NCI-H187 treated with DMSO at 0.1 percent for 48 hours (cell line): ENCODE results near the gene TNFRSF25.
"Not testable (repeated sequence)": the region's sequence is repeated elsewhere in the genome, so short reads cannot be mapped to it uniquely, and the experiment has no call there.

ENCODE experiments used
- DNase-seq: peaks from one replicate; lab custom pipeline; 2025; lab: John Stamatoyannopoulos, UW

Gene TNFRSF25

GRCh38 chr1:6431645-6432579 lies 34.1 kb downstream of the TNFRSF25 start:
- DNase-seq, result not testable (repeated sequence)

- DNase-seq, result not testable (repeated sequence)
Observed at GRCh38 chr1:6429660-6430411, 36.1 kb downstream of the TNFRSF25 start.

- not testable (repeated sequence) for DNase-seq
Observed at GRCh38 chr1:6428453-6428852, 37.5 kb downstream of the TNFRSF25 start.

DNA sequence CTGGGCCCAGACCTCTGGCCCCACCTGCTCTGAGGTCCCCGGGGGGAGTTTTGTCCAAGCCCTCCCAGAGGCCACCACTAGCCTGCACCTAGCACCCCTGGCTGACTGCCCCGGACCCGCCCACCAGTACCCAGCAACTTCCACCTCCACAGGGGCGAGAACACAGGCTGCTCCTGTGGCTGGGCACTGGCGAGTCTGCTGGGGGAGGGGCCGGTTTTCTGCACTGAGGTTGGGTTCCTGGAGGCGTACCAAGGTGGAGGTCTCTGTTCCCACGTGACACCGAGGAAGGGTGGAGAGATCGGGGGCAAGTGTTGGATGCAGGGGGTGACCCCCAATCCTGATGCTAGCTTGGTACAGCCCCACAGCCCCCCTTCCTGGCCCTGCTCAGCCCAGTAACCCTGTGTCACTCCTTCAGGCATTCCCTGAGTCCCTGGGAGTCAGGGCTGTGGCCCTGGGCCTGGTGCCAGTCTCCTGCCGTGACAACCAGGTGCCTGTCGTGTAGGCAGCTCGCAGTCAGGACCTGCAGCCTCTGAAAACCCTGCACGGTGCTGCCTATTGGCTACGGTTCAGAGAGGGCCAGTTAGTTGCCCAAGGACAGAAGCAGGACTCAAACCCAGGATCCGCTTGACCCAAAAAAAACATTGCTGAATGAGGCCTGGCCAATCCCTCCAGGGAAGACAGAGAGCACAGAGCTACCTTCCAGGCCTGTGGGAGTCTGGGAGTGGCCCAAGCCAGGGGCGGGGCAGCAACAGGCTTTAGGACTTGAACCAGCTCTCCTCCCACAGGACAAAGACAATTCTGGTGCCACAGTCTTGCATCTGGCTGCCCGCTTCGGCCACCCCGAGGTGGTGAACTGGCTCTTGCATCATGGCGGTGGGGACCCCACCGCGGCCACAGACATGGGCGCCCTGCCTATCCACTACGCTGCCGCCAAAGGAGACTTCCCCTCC lies 38.3 kb downstream of the TNFRSF25 start:
- DNase-seq, result no peak

- DNase-seq, result no peak
Observed at GRCh38 chr1:6426972-6427350, 39.0 kb downstream of the TNFRSF25 start.

DNA sequence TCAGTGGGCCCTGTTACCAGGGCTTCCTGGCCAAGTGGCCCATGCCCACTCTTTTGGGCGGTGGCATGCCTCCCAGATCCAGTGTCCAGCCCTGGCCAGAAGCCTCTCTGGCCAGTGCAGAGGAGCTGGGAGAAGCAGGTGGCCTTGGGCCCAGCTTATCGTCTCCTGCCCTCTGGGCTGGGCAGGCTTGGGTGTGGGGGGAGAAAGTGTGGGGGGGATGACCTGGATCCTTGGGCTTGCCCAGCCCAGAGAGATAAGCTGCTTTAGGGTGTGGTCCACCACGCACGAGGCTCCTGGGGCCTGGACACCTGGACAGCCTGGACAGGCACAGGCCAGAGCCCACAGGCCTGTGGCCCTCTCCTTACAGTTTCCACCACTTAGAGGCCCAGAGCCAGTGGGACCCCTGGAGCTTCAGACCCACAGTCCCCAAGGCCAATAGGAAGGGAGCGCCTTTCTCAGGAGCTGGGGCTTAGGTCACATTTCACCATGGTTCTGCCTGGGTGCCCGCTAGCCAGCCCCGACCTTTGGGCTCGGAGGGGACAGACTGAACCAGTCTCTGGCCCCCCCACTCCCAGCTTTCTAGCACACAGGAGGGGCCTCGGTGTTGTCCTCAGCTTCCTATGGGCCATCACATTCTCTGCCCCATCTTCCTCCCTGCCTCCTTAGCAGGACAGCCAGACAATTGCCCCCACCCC lies 39.5 kb downstream of the TNFRSF25 start:
- DNase-seq, result no peak

- no peak for DNase-seq
Observed at GRCh38 chr1:6425658-6426057, 40.3 kb downstream of the TNFRSF25 start.

DNA sequence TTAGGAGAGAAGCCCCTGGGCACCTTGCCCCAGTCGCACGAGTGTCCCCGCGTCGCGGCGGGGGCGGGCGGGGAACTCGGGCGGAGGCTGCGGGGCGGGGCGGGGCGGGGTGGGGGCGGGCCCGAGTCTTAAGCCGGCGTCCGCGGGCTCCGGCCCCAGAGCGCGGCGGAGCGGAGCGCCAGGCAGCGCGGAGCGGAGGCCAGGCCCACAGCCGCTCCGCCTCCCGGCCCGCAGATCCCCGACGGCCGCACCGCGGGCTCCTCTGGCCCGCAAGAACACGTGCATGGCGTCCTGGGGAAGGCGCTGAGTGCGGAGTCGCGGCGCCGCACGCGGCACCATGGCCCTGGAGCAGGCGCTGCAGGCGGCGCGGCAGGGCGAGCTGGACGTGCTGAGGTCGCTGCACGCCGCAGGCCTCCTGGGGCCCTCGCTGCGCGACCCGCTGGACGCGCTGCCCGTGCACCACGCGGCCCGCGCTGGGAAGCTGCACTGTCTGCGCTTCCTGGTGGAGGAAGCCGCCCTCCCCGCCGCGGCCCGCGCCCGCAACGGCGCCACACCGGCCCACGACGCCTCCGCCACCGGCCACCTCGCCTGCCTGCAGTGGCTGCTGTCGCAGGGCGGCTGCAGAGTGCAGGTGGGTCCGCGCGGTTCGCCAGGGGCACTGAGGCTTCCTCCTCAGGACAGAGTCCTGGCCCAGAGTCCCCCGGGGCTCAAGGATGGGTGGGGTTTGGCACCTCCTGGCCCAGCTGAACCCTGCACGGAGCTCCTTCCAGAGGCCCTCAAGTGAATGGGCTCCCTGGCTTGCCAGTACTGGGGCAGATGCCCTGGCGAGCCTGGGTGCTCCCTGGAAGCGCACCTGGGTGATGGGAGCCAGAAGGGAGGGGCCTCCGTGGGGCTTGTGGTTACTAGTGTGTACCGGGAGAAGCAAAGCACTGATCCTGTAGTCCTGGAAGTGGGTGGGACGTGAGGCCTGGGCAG lies 41.1 kb downstream of the TNFRSF25 start, which contains the start of gene ESPN:
Gene ESPN, plus strand, starts transcription at position 158 of the 975 bp plus-strand sequence. Its CDS starts 180 bp downstream, at position 338.
- DNase-seq, result no peak

- DNase-seq, result no peak
Observed at GRCh38 chr1:6424000-6424565, 41.9 kb downstream of the TNFRSF25 start.

GRCh38 chr1:6423321-6423999 lies 42.5 kb downstream of the TNFRSF25 start:
- no peak for DNase-seq

GRCh38 chr1:6421266-6421665 lies 44.7 kb downstream of the TNFRSF25 start:
- no peak for DNase-seq

- DNase-seq, result no peak
Observed at GRCh38 chr1:6420454-6421042, 45.4 kb downstream of the TNFRSF25 start.

DNA sequence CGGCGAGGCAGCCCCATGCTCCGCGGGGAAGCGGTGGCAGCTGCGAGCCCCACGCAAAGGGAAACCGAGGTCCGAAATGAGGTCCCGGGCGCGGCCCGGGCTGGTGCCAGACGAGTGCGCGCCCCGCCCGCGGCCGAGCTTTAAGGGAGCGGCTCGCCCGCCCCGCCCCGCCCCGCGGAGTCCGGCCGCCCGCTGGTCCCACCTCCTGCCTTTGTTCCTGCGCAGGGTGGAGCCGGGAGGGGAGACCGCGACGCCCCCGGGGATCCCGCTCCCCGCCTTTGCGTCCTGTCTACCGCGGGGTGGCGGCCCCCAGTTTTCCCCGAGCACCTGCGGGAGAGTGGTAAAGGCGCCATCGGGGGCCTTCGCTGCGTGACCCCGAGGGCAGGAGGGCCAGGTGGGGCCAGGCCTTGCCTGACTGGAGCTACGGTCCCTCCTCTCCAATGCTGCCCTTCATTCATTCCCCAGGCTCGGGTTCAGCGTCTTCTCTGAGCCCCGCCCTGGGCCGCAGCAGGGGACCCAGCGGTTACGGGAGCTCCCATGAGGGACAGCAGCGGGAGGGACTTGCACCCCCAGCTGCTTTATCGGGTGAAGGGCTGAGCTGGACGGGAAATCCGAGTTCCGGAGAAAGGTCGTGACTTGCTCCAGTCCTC lies 46.0 kb downstream of the TNFRSF25 start, which contains the start of gene HES2:
Gene HES2, minus strand, starts transcription at position 116 of the 650 bp plus-strand sequence. Its CDS starts 99 bp downstream, at position 17.
- DNase-seq, result no peak

GRCh38 chr1:6419397-6419803 lies 46.6 kb downstream of the TNFRSF25 start:
- no peak for DNase-seq

DNA sequence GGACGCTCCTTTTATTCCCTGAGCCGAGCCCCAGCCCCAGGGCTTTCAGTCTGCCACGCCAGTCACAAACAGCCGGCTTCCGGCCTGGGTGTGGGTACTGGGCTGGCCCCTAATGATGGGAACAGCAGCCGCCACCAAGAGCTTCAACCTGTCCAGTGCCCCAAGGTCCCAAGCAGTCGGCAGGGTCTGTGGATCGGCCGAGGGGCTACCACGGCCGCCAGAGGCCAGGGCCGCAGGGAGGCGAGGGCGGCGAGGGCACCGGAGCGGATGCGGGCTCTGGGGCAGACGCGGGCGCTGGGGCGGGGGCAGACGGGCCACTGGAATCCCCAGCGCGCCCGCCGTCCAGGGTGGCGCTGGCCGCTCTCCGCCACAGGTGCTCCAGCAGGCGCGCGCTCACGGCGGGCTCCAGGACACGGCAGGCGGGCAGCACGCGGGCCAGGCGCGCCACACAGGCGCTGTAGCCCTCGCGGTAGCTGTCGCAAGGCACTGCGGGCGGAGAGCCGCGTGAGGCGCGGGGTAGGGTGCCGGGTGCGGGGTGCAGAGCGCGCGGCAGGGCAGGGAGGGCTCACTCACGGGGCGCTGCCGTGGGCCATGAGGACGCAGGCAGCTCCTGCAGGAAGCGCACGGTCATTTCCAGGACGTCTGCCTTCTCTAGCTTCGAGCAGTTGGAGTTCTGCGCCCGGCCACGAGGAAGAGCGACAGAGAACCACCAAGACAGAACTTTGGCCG lies 47.1 kb downstream of the TNFRSF25 start:
- no peak for DNase-seq

- DNase-seq, result no peak
Observed at GRCh38 chr1:6417961-6418667, 47.9 kb downstream of the TNFRSF25 start.

GRCh38 chr1:6416906-6417305 lies 49.1 kb downstream of the TNFRSF25 start:
- DNase-seq, result no peak
